IPS-18a (cell line): Measurements from ENCODE around the gene WASHC4.
"Not testable (repeated sequence)": the region's sequence is repeated elsewhere in the genome, so short reads cannot be mapped to it uniquely, and the experiment has no call there.

Experiments used
- H3K27ac ChIP-seq: one replicate; pipeline ENCODE4 v1.5.1; 2013; ENCODE audit warnings: low read length
- H3K27me3 ChIP-seq: one replicate; pipeline ENCODE4 v1.6.1; 2013; ENCODE audit warnings: mild to moderate bottlenecking, low read length; ENCODE audit not compliant: control insufficient read depth, insufficient read depth
- H3K36me3 ChIP-seq: one replicate; pipeline ENCODE4 v1.6.1; 2013; ENCODE audit warnings: low read depth, low read length; ENCODE audit not compliant: control insufficient read depth
- H3K4me1 ChIP-seq: one replicate; pipeline ENCODE4 v1.6.1; 2013; ENCODE audit warnings: low read depth, low read length; ENCODE audit not compliant: control insufficient read depth
- H3K4me3 ChIP-seq: one replicate; pipeline ENCODE4 v1.5.1; 2013; ENCODE audit warnings: low read length
- H3K9ac ChIP-seq: one replicate; pipeline ENCODE4 v1.6.1; 2013; ENCODE audit warnings: mild to moderate bottlenecking, low read length, moderate library complexity
- H3K9me3 ChIP-seq: one replicate; pipeline ENCODE4 v1.6.1; 2013; ENCODE audit warnings: low read depth, low read length; ENCODE audit not compliant: control insufficient read depth

WASHC4 gene

GRCh38 chr12:105078712-105079570, 28.6 kb upstream of the WASHC4 start:
- H3K9me3 ChIP-seq: no peaks in the 10 kb centered on the region

GRCh38 chr12:105083031-105083430, 24.5 kb upstream of the WASHC4 start:
- Histone ChIP-seq H3K27ac (no peak overlapping the region), H3K27me3 (peaks cover 21% of the 10 kb centered on the region), H3K4me3 (peak overlapping the region; percentile 68), H3K4me1 (peaks cover 13% of the 10 kb centered on the region), H3K9me3 (no peaks in the 10 kb centered on the region), H3K9ac (peak overlapping the region; percentile 59), H3K36me3 (no peaks in the 10 kb centered on the region)

More at GRCh38 chr12:105078712-105079570, 28.6 kb upstream of the WASHC4 start:
- Histone ChIP-seq H3K4me1 (peaks cover 13% of the 10 kb centered on the region), H3K4me3 (no peak overlapping the region), H3K27me3 (peaks cover 19% of the 10 kb centered on the region), H3K36me3 (no peaks in the 10 kb centered on the region), H3K9ac (no peak overlapping the region), H3K27ac (no peak overlapping the region)

GRCh38 chr12:105083551-105084105, 23.9 kb upstream of the WASHC4 start:
- H3K9me3 ChIP-seq: no peaks in the 10 kb centered on the region
- H3K36me3 ChIP-seq: no peaks in the 10 kb centered on the region
- H3K4me3 ChIP-seq: peak overlapping the region; percentile 68
- H3K4me1 ChIP-seq: peaks cover 13% of the 10 kb centered on the region
- H3K9ac ChIP-seq: peak overlapping the region; percentile 59
- H3K27me3 ChIP-seq: peaks cover 21% of the 10 kb centered on the region
- no peak overlapping the region for H3K27ac ChIP-seq

GRCh38 chr12:105084251-105085250, 23.0 kb upstream of the WASHC4 start, which contains the start of gene ALDH1L2:
TSS of gene ALDH1L2 (minus strand) at chr12:105084458. CDS start at chr12:105084436, 22 bp downstream.
- Histone ChIP-seq H3K4me1 (peaks cover 15% of the 10 kb centered on the region), H3K27ac (no peak within 1 kb of the TSS), H3K9ac (peak within 1 kb of the TSS; percentile 59), H3K4me3 (peak within 1 kb of the TSS; percentile 68), H3K27me3 (peaks cover 21% of the 10 kb centered on the region), H3K9me3 (no peaks in the 10 kb centered on the region), H3K36me3 (no peaks in the 10 kb centered on the region)

- Histone ChIP-seq H3K9ac (no peak overlapping the region), H3K4me1 (peaks cover 24% of the 10 kb centered on the region), H3K4me3 (no peak overlapping the region), H3K27me3 (peaks cover 21% of the 10 kb centered on the region), H3K9me3 (no peaks in the 10 kb centered on the region), H3K27ac (no peak overlapping the region), H3K36me3 (no peaks in the 10 kb centered on the region)
These were observed 22.0 kb upstream of the WASHC4 start for GRCh38 chr12:105085501-105085900.

- H3K27me3 ChIP-seq: no peaks in the 10 kb centered on the region
- peak overlapping the region; percentile 73 for H3K27ac ChIP-seq
These were observed 17.7 kb upstream of the WASHC4 start for GRCh38 chr12:105089817-105090216.

GRCh38 chr12:105090361-105090760, 17.2 kb upstream of the WASHC4 start:
- Histone ChIP-seq H3K4me3 (no peak overlapping the region), H3K36me3 (no peaks in the 10 kb centered on the region), H3K27ac (no peak overlapping the region), H3K4me1 (peaks cover 33% of the 10 kb centered on the region), H3K27me3 (no peaks in the 10 kb centered on the region), H3K9ac (peak overlapping the region; percentile 39), H3K9me3 (peaks cover 8% of the 10 kb centered on the region)

More at GRCh38 chr12:105089817-105090216, 17.7 kb upstream of the WASHC4 start:
- Histone ChIP-seq H3K9ac (peak overlapping the region; percentile 38), H3K4me1 (peaks cover 33% of the 10 kb centered on the region), H3K4me3 (no peak overlapping the region), H3K36me3 (no peaks in the 10 kb centered on the region), H3K9me3 (peaks cover 8% of the 10 kb centered on the region)

GRCh38 chr12:105091476-105092206, 15.9 kb upstream of the WASHC4 start:
- Histone ChIP-seq H3K9me3 (peaks cover 11% of the 10 kb centered on the region), H3K9ac (peak overlapping the region; percentile 53), H3K36me3 (no peaks in the 10 kb centered on the region), H3K4me1 (peaks cover 33% of the 10 kb centered on the region), H3K27me3 (no peaks in the 10 kb centered on the region), H3K4me3 (peak overlapping the region; percentile 54), H3K27ac (peak overlapping the region; percentile 95)

GRCh38 chr12:105092336-105092735, 15.2 kb upstream of the WASHC4 start:
- no peaks in the 10 kb centered on the region for H3K27me3 ChIP-seq
- no peaks in the 10 kb centered on the region for H3K36me3 ChIP-seq
- peak overlapping the region; percentile 54 for H3K4me3 ChIP-seq
- peak overlapping the region; percentile 95 for H3K27ac ChIP-seq
- peaks cover 33% of the 10 kb centered on the region for H3K4me1 ChIP-seq
- peaks cover 11% of the 10 kb centered on the region for H3K9me3 ChIP-seq
- H3K9ac ChIP-seq: peak overlapping the region; percentile 53

- H3K27me3 ChIP-seq, H3K36me3 ChIP-seq, H3K4me3 ChIP-seq, H3K9ac ChIP-seq, H3K27ac ChIP-seq: not testable (repeated sequence)
- Histone ChIP-seq H3K9me3 (peaks cover 11% of the 10 kb centered on the region), H3K4me1 (peaks cover 24% of the 10 kb centered on the region)
These were observed 12.2 kb upstream of the WASHC4 start for GRCh38 chr12:105095338-105095737.
